ENCODE results near the gene HEBP1.

DNA sequence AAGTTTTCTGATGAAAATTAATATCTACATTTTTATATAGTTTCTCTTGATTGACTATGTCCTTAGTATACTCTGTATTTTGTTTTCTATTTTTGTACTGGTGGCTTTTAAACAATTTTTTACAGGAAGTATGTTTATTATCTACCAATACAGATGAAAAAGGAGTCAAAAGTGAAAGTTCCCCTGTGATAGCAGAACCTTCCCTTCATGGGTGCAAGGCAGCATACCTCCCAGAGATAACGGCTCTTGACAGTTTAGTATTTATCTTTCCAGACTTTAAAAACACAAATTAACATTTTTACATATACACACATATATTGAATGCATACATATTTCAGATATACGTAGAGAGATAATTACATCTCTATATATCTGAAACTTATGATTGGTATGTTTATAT is 27.0 kb upstream of the HEBP1 start:
- TF ChIP-seq RAD21 (IDR thresholded peaks at IDR 0.05) (no peak), FOXA1 (IDR thresholded peaks at IDR 0.05) (no peak), JUND (IDR thresholded peaks at IDR 0.05) (no peak), RXRA (IDR thresholded peaks at IDR 0.05) (no peak), TAF1 (conservative IDR thresholded peaks at IDR 0.05) (no peak), YY1 (IDR thresholded peaks at IDR 0.05) (no peak), EGR1 (IDR thresholded peaks at IDR 0.05; ENCODE audit: low read depth in 2 of 2) (no peak), GABPA (IDR thresholded peaks at IDR 0.05 in 1 of 2, conservative IDR thresholded peaks at IDR 0.05 in 1 of 2) (no peak)
- TF ChIP-seq, protein P1, sequence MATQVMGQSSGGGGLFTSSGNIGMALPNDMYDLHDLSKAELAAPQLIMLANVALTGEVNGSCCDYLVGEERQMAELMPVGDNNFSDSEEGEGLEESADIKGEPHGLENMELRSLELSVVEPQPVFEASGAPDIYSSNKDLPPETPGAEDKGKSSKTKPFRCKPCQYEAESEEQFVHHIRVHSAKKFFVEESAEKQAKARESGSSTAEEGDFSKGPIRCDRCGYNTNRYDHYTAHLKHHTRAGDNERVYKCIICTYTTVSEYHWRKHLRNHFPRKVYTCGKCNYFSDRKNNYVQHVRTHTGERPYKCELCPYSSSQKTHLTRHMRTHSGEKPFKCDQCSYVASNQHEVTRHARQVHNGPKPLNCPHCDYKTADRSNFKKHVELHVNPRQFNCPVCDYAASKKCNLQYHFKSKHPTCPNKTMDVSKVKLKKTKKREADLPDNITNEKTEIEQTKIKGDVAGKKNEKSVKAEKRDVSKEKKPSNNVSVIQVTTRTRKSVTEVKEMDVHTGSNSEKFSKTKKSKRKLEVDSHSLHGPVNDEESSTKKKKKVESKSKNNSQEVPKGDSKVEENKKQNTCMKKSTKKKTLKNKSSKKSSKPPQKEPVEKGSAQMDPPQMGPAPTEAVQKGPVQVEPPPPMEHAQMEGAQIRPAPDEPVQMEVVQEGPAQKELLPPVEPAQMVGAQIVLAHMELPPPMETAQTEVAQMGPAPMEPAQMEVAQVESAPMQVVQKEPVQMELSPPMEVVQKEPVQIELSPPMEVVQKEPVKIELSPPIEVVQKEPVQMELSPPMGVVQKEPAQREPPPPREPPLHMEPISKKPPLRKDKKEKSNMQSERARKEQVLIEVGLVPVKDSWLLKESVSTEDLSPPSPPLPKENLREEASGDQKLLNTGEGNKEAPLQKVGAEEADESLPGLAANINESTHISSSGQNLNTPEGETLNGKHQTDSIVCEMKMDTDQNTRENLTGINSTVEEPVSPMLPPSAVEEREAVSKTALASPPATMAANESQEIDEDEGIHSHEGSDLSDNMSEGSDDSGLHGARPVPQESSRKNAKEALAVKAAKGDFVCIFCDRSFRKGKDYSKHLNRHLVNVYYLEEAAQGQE (IDR thresholded peaks at IDR 0.05): no peak
- TF ChIP-seq, protein P2, sequence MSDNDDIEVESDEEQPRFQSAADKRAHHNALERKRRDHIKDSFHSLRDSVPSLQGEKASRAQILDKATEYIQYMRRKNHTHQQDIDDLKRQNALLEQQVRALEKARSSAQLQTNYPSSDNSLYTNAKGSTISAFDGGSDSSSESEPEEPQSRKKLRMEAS (IDR thresholded peaks at IDR 0.05): no peak
- TF ChIP-seq, protein P3, sequence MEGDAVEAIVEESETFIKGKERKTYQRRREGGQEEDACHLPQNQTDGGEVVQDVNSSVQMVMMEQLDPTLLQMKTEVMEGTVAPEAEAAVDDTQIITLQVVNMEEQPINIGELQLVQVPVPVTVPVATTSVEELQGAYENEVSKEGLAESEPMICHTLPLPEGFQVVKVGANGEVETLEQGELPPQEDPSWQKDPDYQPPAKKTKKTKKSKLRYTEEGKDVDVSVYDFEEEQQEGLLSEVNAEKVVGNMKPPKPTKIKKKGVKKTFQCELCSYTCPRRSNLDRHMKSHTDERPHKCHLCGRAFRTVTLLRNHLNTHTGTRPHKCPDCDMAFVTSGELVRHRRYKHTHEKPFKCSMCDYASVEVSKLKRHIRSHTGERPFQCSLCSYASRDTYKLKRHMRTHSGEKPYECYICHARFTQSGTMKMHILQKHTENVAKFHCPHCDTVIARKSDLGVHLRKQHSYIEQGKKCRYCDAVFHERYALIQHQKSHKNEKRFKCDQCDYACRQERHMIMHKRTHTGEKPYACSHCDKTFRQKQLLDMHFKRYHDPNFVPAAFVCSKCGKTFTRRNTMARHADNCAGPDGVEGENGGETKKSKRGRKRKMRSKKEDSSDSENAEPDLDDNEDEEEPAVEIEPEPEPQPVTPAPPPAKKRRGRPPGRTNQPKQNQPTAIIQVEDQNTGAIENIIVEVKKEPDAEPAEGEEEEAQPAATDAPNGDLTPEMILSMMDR (IDR thresholded peaks at IDR 0.05; ENCODE audit: low read depth, low read length, missing input control): no peak
- TF ChIP-seq, protein P4, sequence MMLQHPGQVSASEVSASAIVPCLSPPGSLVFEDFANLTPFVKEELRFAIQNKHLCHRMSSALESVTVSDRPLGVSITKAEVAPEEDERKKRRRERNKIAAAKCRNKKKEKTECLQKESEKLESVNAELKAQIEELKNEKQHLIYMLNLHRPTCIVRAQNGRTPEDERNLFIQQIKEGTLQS (IDR thresholded peaks at IDR 0.05): no peak
- TF ChIP-seq, protein P5, sequence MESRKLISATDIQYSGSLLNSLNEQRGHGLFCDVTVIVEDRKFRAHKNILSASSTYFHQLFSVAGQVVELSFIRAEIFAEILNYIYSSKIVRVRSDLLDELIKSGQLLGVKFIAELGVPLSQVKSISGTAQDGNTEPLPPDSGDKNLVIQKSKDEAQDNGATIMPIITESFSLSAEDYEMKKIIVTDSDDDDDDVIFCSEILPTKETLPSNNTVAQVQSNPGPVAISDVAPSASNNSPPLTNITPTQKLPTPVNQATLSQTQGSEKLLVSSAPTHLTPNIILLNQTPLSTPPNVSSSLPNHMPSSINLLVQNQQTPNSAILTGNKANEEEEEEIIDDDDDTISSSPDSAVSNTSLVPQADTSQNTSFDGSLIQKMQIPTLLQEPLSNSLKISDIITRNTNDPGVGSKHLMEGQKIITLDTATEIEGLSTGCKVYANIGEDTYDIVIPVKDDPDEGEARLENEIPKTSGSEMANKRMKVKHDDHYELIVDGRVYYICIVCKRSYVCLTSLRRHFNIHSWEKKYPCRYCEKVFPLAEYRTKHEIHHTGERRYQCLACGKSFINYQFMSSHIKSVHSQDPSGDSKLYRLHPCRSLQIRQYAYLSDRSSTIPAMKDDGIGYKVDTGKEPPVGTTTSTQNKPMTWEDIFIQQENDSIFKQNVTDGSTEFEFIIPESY (IDR thresholded peaks at IDR 0.05): no peak
